HepG2 (cell line): Measurements from ENCODE around the gene CDKN3. TPM values are rescaled to one million over a fixed set of nuclear protein-coding genes. Genes with fewer than 3 reads are reported as not detected.

ENCODE experiments used
- ATAC-seq: fragments of 200-7000 bp; cut with Tn5 transposase; 3 replicates; pipeline ENCODE4 v1.9.1; 2020; ENCODE audit warnings: mild to moderate bottlenecking, moderate library complexity
- BruUV-seq: library from RNA; stranded (reverse); fragments of 400-500 nt; replicated peaks from 2 replicates; lab custom pipeline; 2021; lab: Mats Ljungman, UMichigan
- CTCF ChIA-PET: fragments of 300-600 bp; formaldehyde crosslinking; extraction: SDS; loops from one replicate; lab custom pipeline; 2021; ENCODE audit warnings: low total read pairs, inconsistent platforms, low intra/inter-chr PET ratio; lab: Yijun Ruan, JAX
- POLR2A ChIA-PET: fragments of 350-600 bp; sonication (Branson Sonifier 250); formaldehyde crosslinking; loops from one replicate; lab custom pipeline; 2020; ENCODE audit warnings: antibody characterized with exemption, inconsistent platforms; lab: Yijun Ruan, JAX
- DNase-seq: peaks from one replicate; pipeline ENCODE4 v3.0.0-alpha.2; 2015; ENCODE audit warnings: low spot score
- FAIRE-seq: peaks from 3 replicates; lab custom pipeline; 2011; peaks lifted over from hg19 to GRCh38; lab: Jason Lieb, UNC
- H2AFZ ChIP-seq: one replicate; pipeline ENCODE4 v1.6.1; 2011; ENCODE audit warnings: low read length, inconsistent platforms
- H3K27ac ChIP-seq: fragments of 300-600 bp; 3 replicates; pipeline ENCODE4 v1.8.0; 2011; ENCODE audit warnings: mixed run types, mild to moderate bottlenecking, mixed read lengths, low read length, inconsistent platforms; ENCODE audit not compliant: insufficient read depth; ENCODE audit errors: extremely low read length
- H3K27me3 ChIP-seq, 2 experiments: fragments of 200-600 bp in 1 of 2; 2 replicates in 1 of 2; 3 replicates in 1 of 2; pipeline versions ENCODE4 v1.6.0 to v1.8.0; 2011; ENCODE audit warnings: low read length in 2 of 2, mild to moderate bottlenecking in 2 of 2, moderate library complexity in 2 of 2, inconsistent platforms in 1 of 2; ENCODE audit not compliant: insufficient read depth in 2 of 2, control insufficient read depth in 1 of 2
- H3K36me3 ChIP-seq, 2 experiments: fragments of 200-600 bp in 1 of 2; replicated peaks in 1 of 2; 2 replicates in 1 of 2; 3 replicates in 1 of 2; pipeline versions ENCODE4 v1.5.1 to v1.8.0; 2011; ENCODE audit warnings: low read length in 2 of 2, inconsistent platforms in 1 of 2; ENCODE audit not compliant: insufficient read depth in 2 of 2, control insufficient read depth in 1 of 2
- H3K4me1 ChIP-seq: 2 replicates; pipeline ENCODE4 v1.5.1; 2012; ENCODE audit warnings: low read length, inconsistent platforms; ENCODE audit not compliant: insufficient read depth
- H3K4me2 ChIP-seq: 2 replicates; pipeline ENCODE4 v1.6.0; 2011; ENCODE audit warnings: low read depth, low read length, inconsistent platforms
- H3K4me3 ChIP-seq, 3 experiments: fragments of 200-600 bp in 1 of 3; sonication (generic), shearing (Covaris generic) in 1 of 3; replicated peaks in 1 of 3; 2 replicates each; pipeline ENCODE4 v1.5.1; 2011 to 2016; ENCODE audit warnings: low read length in 3 of 3, inconsistent platforms in 2 of 3, low read depth in 2 of 3, mild to moderate bottlenecking in 2 of 3, control low read depth in 1 of 3, mixed read lengths in 1 of 3; ENCODE audit not compliant: insufficient read depth in 1 of 3
- H3K79me2 ChIP-seq: one replicate; pipeline ENCODE4 v1.6.1; 2011; ENCODE audit warnings: low read length, inconsistent platforms; ENCODE audit not compliant: insufficient read depth
- H3K9ac ChIP-seq: 2 replicates; pipeline ENCODE4 v1.6.0; 2011; ENCODE audit warnings: mild to moderate bottlenecking, low read depth, low read length, inconsistent platforms; ENCODE audit not compliant: insufficient read depth
- H3K9me3 ChIP-seq: 2 replicates; pipeline ENCODE4 v1.5.1; 2012; ENCODE audit warnings: mild to moderate bottlenecking, low read length
- H4K20me1 ChIP-seq: 2 replicates; pipeline ENCODE4 v1.6.0; 2011; ENCODE audit warnings: inconsistent platforms, mild to moderate bottlenecking, low read length, moderate library complexity; ENCODE audit not compliant: insufficient read depth
- BCL6 ChIP-seq: IDR thresholded peaks from 2 replicates; pipeline ENCODE4 v1.6.1; 2016; ENCODE audit warnings: missing genetic modification reagents, missing compliant biosample characterization
- FOXP1 ChIP-seq, 2 experiments: fragments of 450-650 bp in 1 of 2; IDR thresholded peaks; 2 replicates each; pipeline ENCODE4 v1.6.1; 2017 to 2018; ENCODE audit warnings: antibody characterized with exemption in 1 of 2
- GATAD2A ChIP-seq: IDR thresholded peaks from 2 replicates; pipeline ENCODE4 v1.6.1; 2016
- HOXA3 ChIP-seq: sonication (generic); formaldehyde crosslinking; IDR thresholded peaks from 2 replicates; pipeline ENCODE4 v1.5.0; 2020; ENCODE audit warnings: missing genetic modification reagents
- KDM5A ChIP-seq: fragments of 200-600 bp; sonication (generic); IDR thresholded peaks from 2 replicates; pipeline ENCODE4 v1.7.0; 2018; ENCODE audit warnings: antibody characterized with exemption, mild to moderate bottlenecking, low read length, borderline replicate concordance
- REPIN1 ChIP-seq: sonication (generic); formaldehyde crosslinking; IDR thresholded peaks from 2 replicates; pipeline ENCODE4 v1.8.0; 2022; ENCODE audit warnings: missing genetic modification reagents, low read depth, mild to moderate bottlenecking, borderline replicate concordance
- RFXAP ChIP-seq: sonication (generic); formaldehyde crosslinking; IDR thresholded peaks from 2 replicates; pipeline ENCODE4 v1.4.0; 2020; ENCODE audit warnings: missing genetic modification reagents, borderline replicate concordance
- SUZ12 ChIP-seq: fragments of 150-350 bp; IDR thresholded peaks from 2 replicates; pipeline ENCODE4 v1.6.1; 2014; ENCODE audit warnings: low read depth, low read length
- ZNF563 ChIP-seq: sonication (generic); formaldehyde crosslinking; IDR thresholded peaks from 2 replicates; pipeline ENCODE4 v1.8.0; 2022; ENCODE audit warnings: mild to moderate bottlenecking, moderate library complexity, missing genetic modification reagents
- ZNF790 ChIP-seq: sonication (generic); formaldehyde crosslinking; IDR thresholded peaks from 2 replicates; pipeline ENCODE4 v1.8.0; 2022; ENCODE audit warnings: missing genetic modification reagents, mild to moderate bottlenecking, borderline replicate concordance
- WGBS: methylation state at CpG from one replicate; pipeline ENCODE4 v1.1.6; 2017; ENCODE audit warnings: low lambda C conversion rate; 5-methylcytosine and 5-hydroxymethylcytosine counted together
- in situ Hi-C: cut with HindIII; loops from 2 replicates; pipeline ENCODE4 v1.10.0; 2017; ENCODE audit warnings: low pct_unique_long_range_greater_than_20kb; ENCODE audit not compliant: extremely low pct_ligation_motif_present
- intact Hi-C: fragments of 100-400 bp; cut with micrococcal nuclease; formaldehyde crosslinking; loops from one replicate; pipeline ENCODE4 v1.10.0; 2022; ENCODE audit not compliant: unreplicated experiment
- polyA plus RNA-seq, 8 experiments: library from polyadenylated mRNA; depleted of rRNA in 3 of 8; stranded (reverse) in 7 of 8; unstranded in 1 of 8; fragments of >200 nt; fragmentation: Illumina TruSeq in 4 of 8; extraction: Trizol in 4 of 8; gene quantifications; 2 replicates each; pipeline versions ENCODE4 v1.2.1 to v1.2.3, GENCODE V29; 2011 to 2016; ENCODE audit warnings: low read depth in 4 of 8, missing spikeins in 1 of 8, mixed read lengths in 1 of 8; ENCODE audit not compliant: insufficient read depth in 1 of 8
- total RNA-seq, 5 experiments: library from RNA; depleted of rRNA; stranded (reverse); fragments of >200 nt; fragmentation: Illumina TruSeq; extraction: Trizol; gene quantifications; 2 replicates each; pipeline ENCODE4 v1.2.3, GENCODE V29; 2016; ENCODE audit warnings: low read depth in 1 of 5
- TF ChIP-seq, protein P1 (sequence below): IDR thresholded peaks from 2 replicates; pipeline ENCODE4 v1.6.1; 2012; ENCODE audit warnings: low read depth, low read length, improper control_type of control experiment
- TF ChIP-seq, protein P2 (sequence below): IDR thresholded peaks from 2 replicates; pipeline ENCODE4 v1.6.1; 2016; ENCODE audit warnings: mild to moderate bottlenecking
- TF ChIP-seq, protein P3 (sequence below): sonication (generic); formaldehyde crosslinking; IDR thresholded peaks from 2 replicates; pipeline ENCODE4 v1.5.1; 2020; ENCODE audit warnings: mild to moderate bottlenecking, missing genetic modification reagents
- TF ChIP-seq, protein P4 (sequence below): sonication (generic); formaldehyde crosslinking; IDR thresholded peaks from 2 replicates; pipeline ENCODE4 v1.4.0; 2020; ENCODE audit warnings: mild to moderate bottlenecking, missing genetic modification reagents
- TF ChIP-seq, protein P5 (sequence below): sonication (generic); formaldehyde crosslinking; IDR thresholded peaks from 2 replicates; pipeline ENCODE4 v1.5.1; 2020; ENCODE audit warnings: missing genetic modification reagents, mild to moderate bottlenecking, borderline replicate concordance

The CDKN3 gene
- total and polyA plus RNA-seq, 2 of the 13 experiments (the other 11 are each of a cell fraction or from before 2014, with no cell fraction given): 63.0 to 88.9 TPM

DNA sequence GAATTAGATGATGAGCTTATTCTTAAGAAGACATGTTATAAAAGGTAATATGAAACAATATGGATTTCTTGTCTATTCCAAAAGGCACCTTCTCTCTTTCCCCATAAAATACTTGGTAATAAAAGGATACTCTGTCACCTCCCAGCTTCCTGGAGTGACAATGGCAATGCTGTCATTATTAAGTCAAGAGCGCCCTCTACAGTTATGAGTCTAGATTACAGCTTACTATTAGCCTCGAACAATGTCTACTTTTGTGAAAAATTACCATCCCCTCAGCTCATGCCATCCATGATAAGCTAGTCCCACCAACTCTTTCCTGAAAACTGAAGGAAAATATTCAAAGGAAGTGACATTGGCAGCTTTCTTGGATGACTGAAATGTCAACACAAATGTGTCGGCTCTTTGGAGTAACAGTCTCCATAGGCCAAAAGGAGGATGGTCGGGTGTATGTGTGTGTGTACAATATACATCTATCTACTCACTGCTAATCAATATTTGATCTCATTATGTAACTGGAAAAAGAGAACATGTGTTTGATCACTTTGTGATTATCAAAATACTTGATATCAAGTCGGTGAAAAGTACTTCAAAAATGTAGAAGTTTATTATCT is 48.7 kb upstream of the CDKN3 start:
- peak; percentile 87 for FAIRE-seq
- Histone ChIP-seq H3K27ac (no peak overlapping the region), H3K4me3 (no peak overlapping the region), H3K27me3 (no peaks in the 10 kb centered on the region), H3K9ac (no peak overlapping the region), H3K79me2 (no peaks in the 10 kb centered on the region), H4K20me1 (no peaks in the 10 kb centered on the region), H2AFZ (no peak overlapping the region), H3K4me2 (peak overlapping the region; percentile 34; the same call in 1 of the 2 replicates), H3K4me1 (peaks cover 54% of the 10 kb centered on the region), H3K36me3 (no peaks in the 10 kb centered on the region), H3K9me3 (no peaks in the 10 kb centered on the region)
- peak; percentile 75 for DNase-seq
- POLR2A ChIA-PET: interaction anchor here (0.9 to 1.1 kb wide), 3 partner anchors 19 to 735 kb away, joined by 3 to 5 read pairs (median 5); no protein-coding TSS in a partner anchor
- 26% methylated on average over 5 of the region's 5 CpGs for WGBS
- ATAC-seq: peak; percentile 77
- intact Hi-C loops: loop anchor here (1.0 to 5.0 kb wide), 6 partner anchors 72 to 1052 kb away; no protein-coding TSS in a partner anchor
- in situ Hi-C loops: loop anchor here (10.0 kb wide), 4 partner anchors 393 to 1053 kb away; partner anchors contain the start of gene BMP4
- no TSS peak for BruUV-seq
- CTCF ChIA-PET: interaction anchor here (0.6 to 1.7 kb wide), 10 partner anchors 18 to 1052 kb away, joined by 3 to 16 read pairs (median 4); no protein-coding TSS in a partner anchor
- TF ChIP-seq GATAD2A (CRISPR knock-in tag) (0 out of 2 replicates have a peak, but pooled peaks have one; percentile 28), REPIN1 (no peak), HOXA3 (no peak), ZNF790 (CRISPR knock-in tag) (no peak), FOXP1 (IDR thresholded peaks at IDR 0.05) (no peak), FOXP1 (CRISPR knock-in tag; IDR thresholded peaks at IDR 0.05) (no peak), SUZ12 (no peak), KDM5A (0 out of 2 replicates have a peak, but pooled peaks have one; percentile 32), ZNF563 (no peak), BCL6 (CRISPR knock-in tag) (0 out of 2 replicates have a peak, but pooled peaks have one; percentile 15), RFXAP (CRISPR knock-in tag) (no peak)
- TF ChIP-seq, protein P1, sequence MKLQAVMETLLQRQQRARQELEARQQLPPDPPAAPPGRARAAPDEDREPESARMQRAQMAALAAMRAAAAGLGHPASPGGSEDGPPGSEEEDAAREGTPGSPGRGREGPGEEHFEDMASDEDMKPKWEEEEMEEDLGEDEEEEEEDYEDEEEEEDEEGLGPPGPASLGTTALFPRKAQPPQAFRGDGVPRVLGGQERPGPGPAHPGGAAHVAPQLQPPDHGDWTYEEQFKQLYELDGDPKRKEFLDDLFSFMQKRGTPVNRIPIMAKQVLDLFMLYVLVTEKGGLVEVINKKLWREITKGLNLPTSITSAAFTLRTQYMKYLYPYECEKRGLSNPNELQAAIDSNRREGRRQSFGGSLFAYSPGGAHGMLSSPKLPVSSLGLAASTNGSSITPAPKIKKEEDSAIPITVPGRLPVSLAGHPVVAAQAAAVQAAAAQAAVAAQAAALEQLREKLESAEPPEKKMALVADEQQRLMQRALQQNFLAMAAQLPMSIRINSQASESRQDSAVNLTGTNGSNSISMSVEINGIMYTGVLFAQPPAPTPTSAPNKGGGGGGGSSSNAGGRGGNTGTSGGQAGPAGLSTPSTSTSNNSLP: peak; percentile 51; the same call in 1 of the 2 replicates
- TF ChIP-seq, protein P2, sequence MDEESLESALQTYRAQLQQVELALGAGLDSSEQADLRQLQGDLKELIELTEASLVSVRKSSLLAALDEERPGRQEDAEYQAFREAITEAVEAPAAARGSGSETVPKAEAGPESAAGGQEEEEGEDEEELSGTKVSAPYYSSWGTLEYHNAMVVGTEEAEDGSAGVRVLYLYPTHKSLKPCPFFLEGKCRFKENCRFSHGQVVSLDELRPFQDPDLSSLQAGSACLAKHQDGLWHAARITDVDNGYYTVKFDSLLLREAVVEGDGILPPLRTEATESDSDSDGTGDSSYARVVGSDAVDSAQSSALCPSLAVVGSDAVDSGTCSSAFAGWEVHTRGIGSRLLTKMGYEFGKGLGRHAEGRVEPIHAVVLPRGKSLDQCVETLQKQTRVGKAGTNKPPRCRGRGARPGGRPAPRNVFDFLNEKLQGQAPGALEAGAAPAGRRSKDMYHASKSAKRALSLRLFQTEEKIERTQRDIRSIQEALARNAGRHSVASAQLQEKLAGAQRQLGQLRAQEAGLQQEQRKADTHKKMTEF (CRISPR knock-in tag): peak; percentile 50; the same call in 1 of the 2 replicates
- TF ChIP-seq, protein P3, sequence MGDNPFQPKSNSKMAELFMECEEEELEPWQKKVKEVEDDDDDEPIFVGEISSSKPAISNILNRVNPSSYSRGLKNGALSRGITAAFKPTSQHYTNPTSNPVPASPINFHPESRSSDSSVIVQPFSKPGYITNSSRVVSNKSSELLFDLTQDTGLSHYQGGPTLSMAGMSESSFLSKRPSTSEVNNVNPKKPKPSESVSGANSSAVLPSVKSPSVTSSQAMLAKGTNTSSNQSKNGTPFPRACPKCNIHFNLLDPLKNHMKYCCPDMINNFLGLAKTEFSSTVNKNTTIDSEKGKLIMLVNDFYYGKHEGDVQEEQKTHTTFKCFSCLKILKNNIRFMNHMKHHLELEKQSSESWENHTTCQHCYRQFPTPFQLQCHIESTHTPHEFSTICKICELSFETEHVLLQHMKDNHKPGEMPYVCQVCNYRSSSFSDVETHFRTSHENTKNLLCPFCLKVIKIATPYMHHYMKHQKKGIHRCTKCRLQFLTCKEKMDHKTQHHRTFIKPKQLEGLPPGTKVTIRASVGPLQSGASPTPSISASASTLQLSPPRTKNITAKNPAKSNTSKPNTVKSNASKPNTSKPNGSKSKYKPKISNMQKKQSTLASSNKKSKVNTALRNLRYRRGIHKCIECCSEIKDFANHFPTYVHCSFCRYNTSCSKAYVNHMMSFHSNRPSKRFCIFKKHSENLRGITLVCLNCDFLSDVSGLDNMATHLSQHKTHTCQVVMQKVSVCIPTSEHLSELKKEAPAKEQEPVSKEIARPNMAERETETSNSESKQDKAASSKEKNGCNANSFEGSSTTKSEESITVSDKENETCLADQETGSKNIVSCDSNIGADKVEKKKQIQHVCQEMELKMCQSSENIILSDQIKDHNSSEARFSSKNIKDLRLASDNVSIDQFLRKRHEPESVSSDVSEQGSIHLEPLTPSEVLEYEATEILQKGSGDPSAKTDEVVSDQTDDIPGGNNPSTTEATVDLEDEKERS (CRISPR knock-in tag): no peak
- TF ChIP-seq, protein P4, sequence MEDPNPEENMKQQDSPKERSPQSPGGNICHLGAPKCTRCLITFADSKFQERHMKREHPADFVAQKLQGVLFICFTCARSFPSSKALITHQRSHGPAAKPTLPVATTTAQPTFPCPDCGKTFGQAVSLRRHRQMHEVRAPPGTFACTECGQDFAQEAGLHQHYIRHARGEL (CRISPR knock-in tag): no peak
- TF ChIP-seq, protein P5, sequence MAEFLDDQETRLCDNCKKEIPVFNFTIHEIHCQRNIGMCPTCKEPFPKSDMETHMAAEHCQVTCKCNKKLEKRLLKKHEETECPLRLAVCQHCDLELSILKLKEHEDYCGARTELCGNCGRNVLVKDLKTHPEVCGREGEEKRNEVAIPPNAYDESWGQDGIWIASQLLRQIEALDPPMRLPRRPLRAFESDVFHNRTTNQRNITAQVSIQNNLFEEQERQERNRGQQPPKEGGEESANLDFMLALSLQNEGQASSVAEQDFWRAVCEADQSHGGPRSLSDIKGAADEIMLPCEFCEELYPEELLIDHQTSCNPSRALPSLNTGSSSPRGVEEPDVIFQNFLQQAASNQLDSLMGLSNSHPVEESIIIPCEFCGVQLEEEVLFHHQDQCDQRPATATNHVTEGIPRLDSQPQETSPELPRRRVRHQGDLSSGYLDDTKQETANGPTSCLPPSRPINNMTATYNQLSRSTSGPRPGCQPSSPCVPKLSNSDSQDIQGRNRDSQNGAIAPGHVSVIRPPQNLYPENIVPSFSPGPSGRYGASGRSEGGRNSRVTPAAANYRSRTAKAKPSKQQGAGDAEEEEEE: no peak
